Mammary epithelial cell (primary cell): Measurements from ENCODE around the gene NSG2.

ENCODE experiments used
- EZH2 ChIP-seq: IDR thresholded peaks from 2 replicates; pipeline ENCODE4 v1.6.1; 2012; ENCODE audit warnings: low read length, inconsistent platforms, borderline replicate concordance
- TF ChIP-seq, protein P1 (sequence below), 2 donors: IDR thresholded peaks in 1 of 2; conservative IDR thresholded peaks in 1 of 2; 2 replicates each; pipeline ENCODE4 v1.5.1; 2011 to 2012; ENCODE audit warnings: inconsistent platforms in 2 of 2, low read length in 2 of 2, mild to moderate bottlenecking in 2 of 2, control low read depth in 1 of 2, low read depth in 1 of 2; ENCODE audit not compliant: insufficient read depth in 1 of 2; ENCODE audit errors: extremely low read depth in 1 of 2

DNA sequence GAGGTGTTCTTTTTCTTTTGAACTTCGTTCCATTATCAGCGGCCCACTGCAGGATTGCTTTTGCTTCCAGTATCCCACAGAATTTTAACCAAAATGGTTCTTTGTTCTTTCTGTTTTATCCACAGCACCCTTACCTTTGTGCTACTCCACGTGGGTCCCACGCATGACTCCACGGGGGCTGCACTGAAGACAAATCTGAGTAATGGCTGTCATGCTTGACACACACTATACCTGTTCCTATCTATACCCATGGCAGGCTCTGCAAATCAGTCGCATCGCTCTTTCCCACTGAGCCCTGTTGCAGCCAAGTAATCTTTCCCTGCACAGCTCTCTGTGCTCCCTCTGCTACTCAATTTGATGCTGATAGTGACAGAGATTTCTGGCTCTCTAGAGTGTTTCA lies 69.7 kb downstream of the NSG2 start:
- TF ChIP-seq EZH2: no peak
- TF ChIP-seq, protein P1, sequence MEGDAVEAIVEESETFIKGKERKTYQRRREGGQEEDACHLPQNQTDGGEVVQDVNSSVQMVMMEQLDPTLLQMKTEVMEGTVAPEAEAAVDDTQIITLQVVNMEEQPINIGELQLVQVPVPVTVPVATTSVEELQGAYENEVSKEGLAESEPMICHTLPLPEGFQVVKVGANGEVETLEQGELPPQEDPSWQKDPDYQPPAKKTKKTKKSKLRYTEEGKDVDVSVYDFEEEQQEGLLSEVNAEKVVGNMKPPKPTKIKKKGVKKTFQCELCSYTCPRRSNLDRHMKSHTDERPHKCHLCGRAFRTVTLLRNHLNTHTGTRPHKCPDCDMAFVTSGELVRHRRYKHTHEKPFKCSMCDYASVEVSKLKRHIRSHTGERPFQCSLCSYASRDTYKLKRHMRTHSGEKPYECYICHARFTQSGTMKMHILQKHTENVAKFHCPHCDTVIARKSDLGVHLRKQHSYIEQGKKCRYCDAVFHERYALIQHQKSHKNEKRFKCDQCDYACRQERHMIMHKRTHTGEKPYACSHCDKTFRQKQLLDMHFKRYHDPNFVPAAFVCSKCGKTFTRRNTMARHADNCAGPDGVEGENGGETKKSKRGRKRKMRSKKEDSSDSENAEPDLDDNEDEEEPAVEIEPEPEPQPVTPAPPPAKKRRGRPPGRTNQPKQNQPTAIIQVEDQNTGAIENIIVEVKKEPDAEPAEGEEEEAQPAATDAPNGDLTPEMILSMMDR (conservative IDR thresholded peaks at IDR 0.05 in 1 of 2, IDR thresholded peaks at IDR 0.05 in 1 of 2; ENCODE audit: extremely low read depth in 1 of 2, insufficient read depth in 1 of 2, low read depth in 1 of 2, low read length in 2 of 2): no peak
